ENCODE data around the gene INVS.
"Not testable (repeated sequence)": the region's sequence is repeated elsewhere in the genome, so short reads cannot be mapped to it uniquely, and the experiment has no call there.

The INVS gene

GRCh38 chr9:100284247-100284646 lies 185.2 kb downstream of the INVS start:
- no peak for ATAC-seq

- ATAC-seq, result no peak
Observed at GRCh38 chr9:100285080-100285479, 186.0 kb downstream of the INVS start.

- ATAC-seq, result no peak
Observed at GRCh38 chr9:100285601-100286000, 186.6 kb downstream of the INVS start.

- ATAC-seq, result no peak
Observed at GRCh38 chr9:100286257-100286656, 187.2 kb downstream of the INVS start.

- ATAC-seq, result no peak
Observed at GRCh38 chr9:100287186-100287585, 188.1 kb downstream of the INVS start.

- no peak for ATAC-seq
Observed at GRCh38 chr9:100290714-100291113, 191.7 kb downstream of the INVS start.

GRCh38 chr9:100292414-100292813 lies 193.4 kb downstream of the INVS start:
- ATAC-seq, result no peak

- ATAC-seq, result no peak
Observed at GRCh38 chr9:100294341-100294740, 195.3 kb downstream of the INVS start.

- ATAC-seq, result no peak
Observed at GRCh38 chr9:100294806-100295205, 195.8 kb downstream of the INVS start.

- no peak for ATAC-seq
Observed at GRCh38 chr9:100295240-100295639, 196.2 kb downstream of the INVS start.

- ATAC-seq, result no peak
Observed at GRCh38 chr9:100296407-100296806, 197.4 kb downstream of the INVS start.

- ATAC-seq, result no peak
Observed at GRCh38 chr9:100298378-100298777, 199.3 kb downstream of the INVS start.

GRCh38 chr9:100303747-100304146 lies 204.7 kb downstream of the INVS start:
- no peak for ATAC-seq

GRCh38 chr9:100306283-100306682 lies 207.2 kb downstream of the INVS start:
- no peak for ATAC-seq

GRCh38 chr9:100307080-100307479 lies 208.0 kb downstream of the INVS start:
- no peak for ATAC-seq

GRCh38 chr9:100308965-100309564 lies 210.0 kb downstream of the INVS start:
- no peak for ATAC-seq

GRCh38 chr9:100309992-100310391 lies 210.9 kb downstream of the INVS start:
- ATAC-seq, result no peak

GRCh38 chr9:100315561-100315960 lies 216.5 kb downstream of the INVS start:
- no peak for ATAC-seq

- ATAC-seq, result peak in 1 of 2 donors; percentile 58
Observed at GRCh38 chr9:100317706-100318105, 218.7 kb downstream of the INVS start.

GRCh38 chr9:100322954-100323536 lies 224.0 kb downstream of the INVS start:
- ATAC-seq, result no peak

- ATAC-seq, result no peak
Observed at GRCh38 chr9:100324594-100325200, 225.7 kb downstream of the INVS start.

- not testable (repeated sequence) for ATAC-seq
Observed at GRCh38 chr9:100338736-100339135, 239.7 kb downstream of the INVS start.

- no peak for ATAC-seq
Observed at GRCh38 chr9:100340224-100340623, 241.2 kb downstream of the INVS start.

- no peak for ATAC-seq
Observed at GRCh38 chr9:100341889-100342288, 242.8 kb downstream of the INVS start.

- no peak for ATAC-seq
Observed at GRCh38 chr9:100346836-100347235, 247.8 kb downstream of the INVS start.

All from activated CD4-positive, CD25-positive, alpha-beta regulatory T cell treated with anti-CD3 and anti-CD28 coated beads, Interleukin-2, amount 50 U/mL, for 24 hours (primary cell).